Measurements from ENCODE around the gene SYT11.

- TF ChIP-seq POLR2AphosphoS5 (IDR thresholded peaks at IDR 0.05; ENCODE audit: borderline replicate concordance, low read depth, low read length) = no peak
- no peak for TF ChIP-seq EZH2 (IDR thresholded peaks at IDR 0.05)
These were observed 22.9 kb downstream of the SYT11 start for GRCh38 chr1:155882235-155882634.
